Adrenal gland (tissue), 5 donors: Measurements from ENCODE around the gene MRPL41.
"Not testable (repeated sequence)": the region's sequence is repeated elsewhere in the genome, so short reads cannot be mapped to it uniquely, and the experiment has no call there.

Experiments
- POLR2A ChIP-seq, 2 donors: fragments of 450-650 bp; IDR thresholded peaks; one replicate each; pipeline ENCODE4 v1.6.1; 2017; ENCODE audit warnings: antibody characterized with exemption in 2 of 2, mild to moderate bottlenecking in 2 of 2, moderate library complexity in 1 of 2
- TF ChIP-seq, protein P1 (sequence below), 6 experiments: fragments of 450-650 bp in 4 of 6; fragments of 200-600 bp in 2 of 6; sonication (generic) in 1 of 6; IDR thresholded peaks; 1 replicate in 5 of 6; 2 replicates in 1 of 6; pipeline versions ENCODE4 v1.5.1 to v1.8.0; 2016 to 2021; ENCODE audit warnings: antibody characterized with exemption in 6 of 6, mild to moderate bottlenecking in 2 of 6, moderate library complexity in 1 of 6
- donor health status: DM: no; HTN: no; CAD: no.

DNA sequence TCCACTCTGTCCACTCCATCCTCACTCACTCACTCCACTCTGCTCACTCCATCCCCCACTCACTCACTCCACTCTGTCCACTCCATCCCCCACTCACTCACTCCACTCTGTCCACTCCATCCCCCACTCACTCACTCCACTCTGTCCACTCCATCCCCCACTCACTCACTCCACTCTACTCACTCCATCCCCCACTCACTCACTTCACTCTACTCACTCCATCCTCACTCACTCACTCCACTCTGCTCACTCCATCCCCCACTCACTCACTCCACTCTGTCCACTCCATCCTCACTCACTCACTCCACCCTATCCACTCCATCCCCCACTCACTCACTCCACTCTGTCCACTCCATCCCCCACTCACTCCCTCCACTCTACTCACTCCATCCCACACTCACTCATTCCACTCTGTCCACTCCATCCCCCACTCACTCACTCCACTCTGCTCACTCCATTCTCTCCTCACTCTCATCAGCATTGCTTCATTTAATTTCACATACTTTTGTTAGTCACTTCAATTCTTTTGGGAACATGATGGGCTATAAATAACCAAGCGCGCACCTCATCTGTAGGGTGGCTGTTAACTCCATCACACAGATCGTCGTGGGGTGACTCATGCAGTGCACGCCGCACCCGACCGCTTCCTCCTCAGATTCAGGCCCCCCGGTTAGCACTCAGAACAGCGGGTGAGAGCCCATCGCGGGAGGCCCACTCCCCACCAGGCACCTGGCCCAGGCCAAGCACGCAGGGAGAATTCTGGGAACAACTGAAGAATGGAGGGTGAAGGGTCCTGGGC is 32.8 kb upstream of the MRPL41 start:
- TF ChIP-seq, protein P1, sequence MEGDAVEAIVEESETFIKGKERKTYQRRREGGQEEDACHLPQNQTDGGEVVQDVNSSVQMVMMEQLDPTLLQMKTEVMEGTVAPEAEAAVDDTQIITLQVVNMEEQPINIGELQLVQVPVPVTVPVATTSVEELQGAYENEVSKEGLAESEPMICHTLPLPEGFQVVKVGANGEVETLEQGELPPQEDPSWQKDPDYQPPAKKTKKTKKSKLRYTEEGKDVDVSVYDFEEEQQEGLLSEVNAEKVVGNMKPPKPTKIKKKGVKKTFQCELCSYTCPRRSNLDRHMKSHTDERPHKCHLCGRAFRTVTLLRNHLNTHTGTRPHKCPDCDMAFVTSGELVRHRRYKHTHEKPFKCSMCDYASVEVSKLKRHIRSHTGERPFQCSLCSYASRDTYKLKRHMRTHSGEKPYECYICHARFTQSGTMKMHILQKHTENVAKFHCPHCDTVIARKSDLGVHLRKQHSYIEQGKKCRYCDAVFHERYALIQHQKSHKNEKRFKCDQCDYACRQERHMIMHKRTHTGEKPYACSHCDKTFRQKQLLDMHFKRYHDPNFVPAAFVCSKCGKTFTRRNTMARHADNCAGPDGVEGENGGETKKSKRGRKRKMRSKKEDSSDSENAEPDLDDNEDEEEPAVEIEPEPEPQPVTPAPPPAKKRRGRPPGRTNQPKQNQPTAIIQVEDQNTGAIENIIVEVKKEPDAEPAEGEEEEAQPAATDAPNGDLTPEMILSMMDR (IDR thresholded peaks at IDR 0.05) = not testable (repeated sequence)
- not testable (repeated sequence) for TF ChIP-seq POLR2A (IDR thresholded peaks at IDR 0.05)
